Glutamatergic neuron (in vitro differentiated cells): ENCODE data around the gene KCNC3. TPM values are rescaled to one million over a fixed set of nuclear protein-coding genes. Genes with fewer than 3 reads are reported as not detected.

ENCODE experiments used
- DNase-seq: peaks from one replicate; pipeline ENCODE4 v3.0.0; 2022
- H3K27ac Mint-ChIP-seq: one replicate; pipeline ENCODE4 v1.8.0; 2020; ENCODE audit warnings: mild to moderate bottlenecking, mixed read lengths, inconsistent platforms; ENCODE audit not compliant: unreplicated experiment
- H3K27me3 Mint-ChIP-seq: one replicate; pipeline ENCODE4 v1.8.0; 2020; ENCODE audit warnings: mild to moderate bottlenecking, moderate library complexity, mixed read lengths, inconsistent platforms; ENCODE audit not compliant: unreplicated experiment
- H3K36me3 Mint-ChIP-seq: one replicate; pipeline ENCODE4 v1.8.0; 2020; ENCODE audit warnings: mild to moderate bottlenecking, mixed read lengths, inconsistent platforms; ENCODE audit not compliant: unreplicated experiment
- H3K4me1 Mint-ChIP-seq: one replicate; pipeline ENCODE4 v1.8.0; 2020; ENCODE audit warnings: mild to moderate bottlenecking, low read depth, mixed read lengths, inconsistent platforms; ENCODE audit not compliant: unreplicated experiment
- H3K4me3 Mint-ChIP-seq: one replicate; pipeline ENCODE4 v1.8.0; 2020; ENCODE audit warnings: mild to moderate bottlenecking, mixed read lengths, inconsistent platforms; ENCODE audit not compliant: unreplicated experiment
- H3K9me3 Mint-ChIP-seq: one replicate; pipeline ENCODE4 v1.8.0; 2020; ENCODE audit warnings: mild to moderate bottlenecking, moderate library complexity, mixed read lengths, inconsistent platforms; ENCODE audit not compliant: unreplicated experiment
- CTCF ChIP-seq: fragments of 200-600 bp; sonication (generic); IDR thresholded peaks from one replicate; pipeline ENCODE4 v1.5.0; 2021; ENCODE audit not compliant: partially characterized antibody, unreplicated experiment
- total RNA-seq: library from RNA; stranded (reverse); fragmentation: NEBNext Ultra II Directional; extraction: Animal tissue kit (Norgen Biotek cat#: 25700); gene quantifications from one replicate; pipeline ENCODE4 v1.2.1, GENCODE V29; 2021; ENCODE audit not compliant: unreplicated experiment

Gene KCNC3
- total RNA-seq, 1 donor from 2014 or later: 10.6 TPM

- H3K27me3 Mint-ChIP-seq: peaks cover 3% of the 10 kb centered on the region
- peaks cover 4% of the 10 kb centered on the region for H3K36me3 Mint-ChIP-seq
- H3K4me3 Mint-ChIP-seq: peak overlapping the region; percentile 64
- peaks cover 3% of the 10 kb centered on the region for H3K9me3 Mint-ChIP-seq
- no peak for DNase-seq
- TF ChIP-seq CTCF: no peak
- H3K27ac Mint-ChIP-seq: no peak overlapping the region
- no peaks in the 10 kb centered on the region for H3K4me1 Mint-ChIP-seq
Measured at GRCh38 chr19:50377051-50377461, 47.9 kb upstream of the KCNC3 start.

GRCh38 chr19:50376166-50377050 lies 47.2 kb upstream of the KCNC3 start, which contains the start of gene NR1H2:
Gene NR1H2 (plus strand): TSS chr19:50376457. CDS start chr19:50377606, 1,149 bp downstream.
- Mint-ChIP-seq H3K4me1 (no peaks in the 10 kb centered on the region), H3K27ac (peak within 1 kb of the TSS; percentile 73), H3K9me3 (peaks cover 3% of the 10 kb centered on the region), H3K27me3 (peaks cover 3% of the 10 kb centered on the region), H3K4me3 (peak within 1 kb of the TSS; percentile 99), H3K36me3 (peaks cover 4% of the 10 kb centered on the region)
- TF ChIP-seq CTCF: no peak
- peak; percentile 93 for DNase-seq

- peaks cover 8% of the 10 kb centered on the region for H3K27me3 Mint-ChIP-seq
- H3K9me3 Mint-ChIP-seq: peaks cover 8% of the 10 kb centered on the region
- no peaks in the 10 kb centered on the region for H3K36me3 Mint-ChIP-seq
- no peak overlapping the region for H3K4me3 Mint-ChIP-seq
- no peak overlapping the region for H3K27ac Mint-ChIP-seq
- TF ChIP-seq CTCF: no peak
- DNase-seq: no peak
- peaks cover 5% of the 10 kb centered on the region for H3K4me1 Mint-ChIP-seq
Measured at GRCh38 chr19:50371914-50372475, 42.8 kb upstream of the KCNC3 start.

- peaks cover 5% of the 10 kb centered on the region for H3K4me1 Mint-ChIP-seq
- no peaks in the 10 kb centered on the region for H3K36me3 Mint-ChIP-seq
- peak overlapping the region; percentile 98 for H3K4me3 Mint-ChIP-seq
- peaks cover 6% of the 10 kb centered on the region for H3K27me3 Mint-ChIP-seq
- H3K27ac Mint-ChIP-seq: peak overlapping the region; percentile 94
- TF ChIP-seq CTCF: peak; percentile 92
- H3K9me3 Mint-ChIP-seq: peaks cover 5% of the 10 kb centered on the region
- peak; percentile 87 for DNase-seq
Measured at GRCh38 chr19:50368649-50369570, 39.7 kb upstream of the KCNC3 start.
